MG63 (cell line): Measurements from ENCODE around the gene TNRC6C. TPM values are rescaled to one million over a fixed set of nuclear protein-coding genes. Genes with fewer than 3 reads are reported as not detected.

ENCODE experiments used
- DNase-seq: peaks from one replicate; pipeline ENCODE4 v3.0.0-alpha.2; 2020
- H3K27me3 ChIP-seq: fragments of 250-450 bp; sonication (Bioruptor Pico); 2 replicates; pipeline ENCODE4 v1.5.1; 2020; ENCODE audit warnings: mild to moderate bottlenecking, moderate library complexity
- H3K36me3 ChIP-seq: fragments of 250-450 bp; sonication (Bioruptor Pico); 2 replicates; pipeline ENCODE4 v1.5.1; 2020; ENCODE audit warnings: mild to moderate bottlenecking, moderate library complexity
- H3K4me3 ChIP-seq: fragments of 250-450 bp; sonication (Bioruptor Pico); 2 replicates; pipeline ENCODE4 v1.5.1; 2020; ENCODE audit warnings: mild to moderate bottlenecking, moderate library complexity
- H3K9me3 ChIP-seq: fragments of 250-450 bp; sonication (Bioruptor Pico); 2 replicates; pipeline ENCODE4 v1.5.1; 2020; ENCODE audit warnings: mild to moderate bottlenecking, moderate library complexity
- total RNA-seq: library from RNA; depleted of rRNA; stranded (reverse); fragments of >200 nt; shearing (Covaris generic); gene quantifications from 2 replicates; pipeline ENCODE4 v1.2.3, GENCODE V29; 2014; ENCODE audit warnings: low replicate concordance

TNRC6C gene
- total RNA-seq, 1 experiment from 2014 or later, result 3.2 TPM

DNA sequence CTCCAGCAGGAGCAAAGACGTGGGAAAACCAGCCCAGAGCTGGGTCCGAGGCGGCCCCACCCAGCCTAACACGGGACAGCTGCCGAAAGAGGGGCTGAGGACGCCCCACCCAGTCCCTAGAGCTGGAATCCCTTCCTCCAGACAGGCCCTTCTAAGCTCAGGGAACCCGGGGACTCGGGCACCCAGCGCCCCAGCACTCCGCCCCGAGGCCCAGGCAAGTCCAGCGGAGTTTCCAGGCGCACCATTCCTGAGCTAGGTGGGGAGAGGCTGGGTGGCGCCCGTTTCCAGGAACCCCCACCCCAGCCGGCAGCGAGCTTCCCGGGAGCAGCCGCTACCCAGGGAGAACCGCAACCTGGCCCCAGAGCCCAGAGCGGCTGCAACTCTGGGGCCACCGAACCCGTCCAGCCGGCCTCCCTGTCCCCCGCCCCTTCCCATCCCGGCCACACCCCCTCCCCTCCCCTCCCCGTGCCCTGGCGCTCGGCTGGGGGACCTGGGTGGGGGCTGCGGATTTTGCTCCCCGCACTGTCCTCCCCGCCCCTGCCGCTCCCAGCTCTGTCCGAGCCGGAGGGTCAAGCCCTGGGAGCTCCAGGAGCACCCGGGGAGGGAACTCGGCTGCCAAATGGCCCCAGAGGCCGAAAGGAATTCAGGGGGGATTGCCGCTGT lies 169.5 kb downstream of the TNRC6C start:
- H3K27me3 ChIP-seq, result no peaks in the 10 kb centered on the region
- H3K36me3 ChIP-seq, result no peaks in the 10 kb centered on the region
- DNase-seq, result no peak
- peak overlapping the region; percentile 49 for H3K4me3 ChIP-seq
- no peaks in the 10 kb centered on the region for H3K9me3 ChIP-seq

DNA sequence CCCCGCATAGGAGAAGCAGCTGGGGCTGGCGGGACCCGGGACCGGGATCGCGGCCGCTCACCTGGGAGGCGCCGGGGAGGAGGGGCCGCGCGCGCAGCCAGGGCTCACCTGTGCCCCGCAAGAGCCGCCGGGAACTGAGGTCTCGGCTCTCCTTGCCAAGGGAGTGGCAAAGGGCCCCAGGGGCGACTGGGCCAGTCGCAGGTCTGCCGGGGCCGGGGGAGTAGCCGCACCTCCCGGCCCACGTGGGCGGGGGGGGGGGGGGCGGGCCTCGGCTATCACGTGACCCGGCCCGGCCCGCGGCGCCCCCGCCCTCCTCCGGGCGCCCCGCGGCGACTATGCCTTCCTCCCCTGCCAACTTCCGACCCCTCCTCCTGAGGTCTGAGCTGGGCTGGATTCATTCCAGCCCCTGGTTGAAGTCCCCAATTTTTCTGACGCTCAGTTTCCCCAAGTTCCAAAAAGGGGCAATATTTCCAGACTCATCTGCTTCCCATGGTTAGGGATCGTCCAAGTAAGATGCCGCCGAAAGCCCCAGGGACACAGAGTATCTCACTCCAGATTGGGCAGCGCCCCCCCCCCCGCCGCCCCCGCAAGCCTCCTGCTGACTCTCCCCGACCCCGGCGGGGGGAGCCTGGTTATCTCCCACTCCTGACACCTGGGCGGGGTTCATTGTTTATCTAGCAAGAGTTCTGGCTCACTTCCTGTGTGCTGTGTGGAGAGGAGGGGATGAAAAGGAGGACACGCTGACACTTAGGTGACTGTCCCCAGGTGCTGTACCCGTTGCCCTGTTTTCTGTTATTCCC lies 170.2 kb downstream of the TNRC6C start, which contains the start of gene TMC6:
TSS of gene TMC6 (minus strand) at position 205 of the 800 bp plus-strand sequence. CDS start 1,923 bp downstream, outside the sequence.
- Histone ChIP-seq H3K36me3 (no peaks in the 10 kb centered on the region), H3K9me3 (no peaks in the 10 kb centered on the region), H3K4me3 (peak within 1 kb of the TSS; percentile 49), H3K27me3 (no peaks in the 10 kb centered on the region)
- no peak for DNase-seq

DNA sequence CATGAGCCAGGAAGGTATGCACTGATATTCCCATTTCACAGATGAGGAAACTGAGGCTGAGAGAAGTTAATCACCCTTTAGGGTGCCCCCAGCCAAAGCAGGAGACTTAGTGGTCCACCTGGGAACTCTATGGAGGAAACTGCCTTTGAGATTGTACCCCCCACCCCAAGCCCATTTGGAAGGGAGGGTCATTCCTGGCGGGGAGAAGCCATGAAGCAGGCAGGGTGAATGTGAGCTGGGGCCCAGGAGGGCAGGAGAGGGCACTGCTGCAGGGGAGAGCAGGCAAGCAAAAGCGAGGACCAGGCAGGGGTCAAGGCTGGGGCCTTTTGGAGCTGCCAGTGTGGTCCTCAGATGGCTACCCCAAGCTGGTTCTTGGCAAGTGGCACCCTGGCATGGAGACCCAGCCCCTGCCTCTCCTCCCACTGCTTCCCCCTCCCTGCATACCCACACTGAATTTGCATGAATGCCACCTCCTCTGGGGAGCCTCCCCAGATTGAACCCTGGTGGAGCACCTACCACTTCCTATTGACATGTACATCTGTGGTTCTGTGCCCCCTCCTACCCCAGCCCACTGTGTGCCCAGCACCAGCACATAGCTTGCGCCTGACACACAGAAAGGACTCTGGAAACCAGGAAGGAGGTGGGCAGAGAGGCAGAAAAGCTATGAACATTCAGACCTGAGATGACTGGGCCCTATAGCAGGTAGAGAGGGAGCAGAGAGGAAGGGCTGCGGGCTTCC lies 171.0 kb downstream of the TNRC6C start:
- Histone ChIP-seq H3K9me3 (no peaks in the 10 kb centered on the region), H3K4me3 (no peak overlapping the region), H3K27me3 (no peaks in the 10 kb centered on the region), H3K36me3 (no peaks in the 10 kb centered on the region)
- DNase-seq, result no peak

DNA sequence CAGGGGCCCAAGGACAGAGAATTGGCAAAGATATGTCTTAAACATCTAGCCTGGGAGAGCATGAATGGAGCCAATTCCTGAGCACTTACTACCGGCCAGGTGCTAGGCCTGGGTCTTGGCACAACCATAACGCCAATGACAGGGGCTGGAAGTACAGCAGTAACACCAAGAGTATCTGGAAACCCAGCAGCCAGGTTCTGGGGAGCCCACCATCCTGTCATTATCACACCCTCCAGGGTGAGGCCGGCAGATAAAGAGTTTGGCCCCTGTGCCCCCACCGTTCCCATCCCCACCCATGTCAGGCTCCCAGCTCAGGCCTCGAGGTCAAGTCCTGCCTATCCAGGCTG lies 171.6 kb downstream of the TNRC6C start:
- Histone ChIP-seq H3K9me3 (no peaks in the 10 kb centered on the region), H3K36me3 (no peaks in the 10 kb centered on the region), H3K4me3 (no peak overlapping the region), H3K27me3 (no peaks in the 10 kb centered on the region)
- no peak for DNase-seq

DNA sequence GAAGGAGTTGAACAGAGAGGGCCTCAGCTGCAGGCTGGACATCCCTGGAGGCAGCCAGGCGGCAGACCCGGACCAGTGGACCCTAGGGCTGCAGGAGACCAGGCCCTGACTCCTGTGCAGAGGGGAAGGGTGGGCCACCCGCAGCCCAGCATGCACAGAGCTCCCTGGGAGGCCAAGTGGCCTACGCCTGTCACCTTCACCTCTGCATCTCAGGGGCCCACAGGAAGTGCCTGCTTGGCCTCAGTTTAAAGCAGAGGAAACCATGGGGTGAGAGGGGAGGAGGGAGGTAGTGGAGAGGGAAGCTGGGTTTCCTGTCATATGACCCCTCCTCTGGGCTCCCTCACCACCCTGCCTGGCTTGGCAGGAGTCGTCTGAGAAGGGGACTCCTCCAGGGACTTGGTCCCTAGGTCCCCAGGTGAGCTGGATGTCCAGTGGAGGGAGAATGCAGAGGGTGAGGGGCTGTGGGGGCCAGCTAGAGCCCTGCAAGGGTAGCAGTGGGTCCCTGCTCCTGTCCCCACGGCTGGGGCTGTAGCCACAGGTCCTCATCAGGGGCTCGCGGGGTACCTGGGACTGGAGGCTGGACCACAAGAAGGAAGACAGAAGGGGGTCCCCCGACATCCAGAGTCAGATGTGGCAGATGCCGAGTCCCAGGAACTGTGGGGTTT lies 172.1 kb downstream of the TNRC6C start, which contains the start of gene TMC8:
TSS of gene TMC8 (plus strand) at position 335 of the 665 bp plus-strand sequence. CDS start 818 bp downstream, outside the sequence.
- no peaks in the 10 kb centered on the region for H3K9me3 ChIP-seq
- H3K4me3 ChIP-seq, result no peak within 1 kb of the TSS
- H3K27me3 ChIP-seq, result no peaks in the 10 kb centered on the region
- H3K36me3 ChIP-seq, result no peaks in the 10 kb centered on the region
- no peak for DNase-seq

DNA sequence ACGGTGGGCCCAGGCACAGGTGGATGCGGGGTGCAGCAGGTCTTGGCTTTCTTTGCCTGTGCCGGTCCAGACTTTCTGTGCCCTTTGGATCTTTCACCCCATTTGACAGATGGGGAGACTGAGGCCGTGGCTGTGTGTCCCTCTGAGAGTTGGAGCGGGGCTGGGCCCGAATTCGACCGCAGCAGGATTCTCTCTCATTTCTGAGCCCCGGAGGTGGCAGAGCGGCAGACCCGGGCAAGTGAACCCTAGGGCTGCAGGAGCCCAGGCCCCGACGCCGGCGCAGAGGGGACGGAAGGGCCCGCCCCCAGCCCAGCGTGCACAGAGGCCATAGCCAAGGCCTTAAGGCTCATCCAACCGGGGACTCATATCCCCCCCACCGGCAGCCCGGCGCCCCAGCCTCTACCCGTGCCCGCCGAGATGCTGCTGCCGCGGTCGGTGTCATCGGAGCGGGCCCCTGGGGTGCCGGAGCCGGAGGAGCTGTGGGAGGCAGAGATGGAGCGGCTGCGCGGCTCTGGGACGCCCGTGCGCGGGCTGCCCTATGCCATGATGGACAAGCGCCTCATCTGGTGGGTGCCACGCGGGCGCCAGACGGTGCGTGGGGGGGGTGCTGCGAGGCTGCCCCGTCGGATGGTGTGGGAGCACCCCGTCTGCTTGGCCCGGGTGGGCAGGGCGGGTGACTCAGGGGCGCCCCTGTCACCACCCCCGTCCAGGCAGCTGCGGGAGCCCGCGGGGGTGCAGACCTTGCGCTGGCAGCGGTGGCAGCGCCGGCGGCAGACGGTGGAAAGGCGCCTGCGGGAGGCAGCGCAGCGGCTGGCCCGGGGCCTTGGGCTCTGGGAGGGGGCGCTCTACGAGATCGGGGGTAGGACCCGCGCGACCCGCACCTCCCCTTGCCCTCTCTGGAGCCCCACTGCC lies 172.9 kb downstream of the TNRC6C start:
- no peak for DNase-seq
- no peaks in the 10 kb centered on the region for H3K27me3 ChIP-seq

DNA sequence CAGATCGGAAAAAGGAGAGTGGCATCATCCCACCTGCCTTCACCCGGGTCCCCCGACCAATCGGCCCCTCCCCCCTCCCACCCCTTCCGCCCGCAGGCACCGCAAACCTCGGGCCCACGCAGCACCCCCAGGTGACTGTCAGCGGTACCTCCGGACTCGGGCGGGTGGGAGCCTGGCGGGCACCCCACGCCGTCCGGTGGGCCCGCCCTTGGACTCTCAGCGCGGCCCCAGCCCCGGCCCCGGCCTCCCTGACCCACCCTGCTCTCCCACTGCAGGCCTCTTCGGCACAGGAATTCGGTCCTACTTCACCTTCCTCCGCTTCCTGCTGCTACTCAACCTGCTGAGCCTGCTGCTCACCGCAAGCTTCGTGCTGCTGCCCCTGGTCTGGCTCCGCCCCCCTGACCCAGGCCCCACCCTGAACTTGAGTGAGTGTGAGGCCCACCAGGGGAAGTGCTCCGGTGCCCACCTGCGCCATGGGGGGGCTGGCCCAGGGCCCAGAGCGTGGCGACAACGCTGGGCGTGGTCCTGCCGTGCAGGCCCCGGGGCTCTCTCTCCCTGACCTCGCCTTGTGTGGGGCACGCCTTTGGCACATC lies 173.7 kb downstream of the TNRC6C start:
- no peaks in the 10 kb centered on the region for H3K27me3 ChIP-seq
- DNase-seq, result no peak
- H3K36me3 ChIP-seq, result no peaks in the 10 kb centered on the region
- H3K9me3 ChIP-seq, result no peaks in the 10 kb centered on the region
- H3K4me3 ChIP-seq, result no peak overlapping the region

More for the DNA sequence above, 172.9 kb downstream of the TNRC6C start:
- H3K4me3 ChIP-seq, result no peak overlapping the region
- H3K36me3 ChIP-seq, result no peaks in the 10 kb centered on the region
- H3K9me3 ChIP-seq, result no peaks in the 10 kb centered on the region

DNA sequence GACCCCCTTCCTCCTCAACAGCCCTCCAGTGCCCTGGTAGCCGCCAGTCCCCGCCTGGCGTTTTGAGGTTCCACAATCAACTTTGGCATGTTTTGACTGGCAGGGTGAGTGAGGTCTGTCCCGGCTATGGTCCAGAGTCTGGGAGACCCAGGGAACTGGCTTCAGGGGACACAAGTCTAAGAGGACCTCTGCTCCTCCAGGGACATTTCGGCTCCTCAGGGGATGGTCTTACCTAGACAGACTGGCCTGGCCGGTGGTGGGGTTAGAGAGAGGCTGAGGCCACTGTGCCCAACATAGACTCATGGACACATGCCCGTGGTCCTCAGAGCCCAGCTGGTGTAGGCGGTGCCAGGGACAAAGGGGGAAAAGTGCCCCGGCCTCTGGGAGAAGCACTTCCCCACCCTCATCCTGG lies 174.3 kb downstream of the TNRC6C start:
- Histone ChIP-seq H3K27me3 (no peaks in the 10 kb centered on the region), H3K4me3 (no peak overlapping the region), H3K36me3 (no peaks in the 10 kb centered on the region), H3K9me3 (no peaks in the 10 kb centered on the region)
- DNase-seq, result no peak

DNA sequence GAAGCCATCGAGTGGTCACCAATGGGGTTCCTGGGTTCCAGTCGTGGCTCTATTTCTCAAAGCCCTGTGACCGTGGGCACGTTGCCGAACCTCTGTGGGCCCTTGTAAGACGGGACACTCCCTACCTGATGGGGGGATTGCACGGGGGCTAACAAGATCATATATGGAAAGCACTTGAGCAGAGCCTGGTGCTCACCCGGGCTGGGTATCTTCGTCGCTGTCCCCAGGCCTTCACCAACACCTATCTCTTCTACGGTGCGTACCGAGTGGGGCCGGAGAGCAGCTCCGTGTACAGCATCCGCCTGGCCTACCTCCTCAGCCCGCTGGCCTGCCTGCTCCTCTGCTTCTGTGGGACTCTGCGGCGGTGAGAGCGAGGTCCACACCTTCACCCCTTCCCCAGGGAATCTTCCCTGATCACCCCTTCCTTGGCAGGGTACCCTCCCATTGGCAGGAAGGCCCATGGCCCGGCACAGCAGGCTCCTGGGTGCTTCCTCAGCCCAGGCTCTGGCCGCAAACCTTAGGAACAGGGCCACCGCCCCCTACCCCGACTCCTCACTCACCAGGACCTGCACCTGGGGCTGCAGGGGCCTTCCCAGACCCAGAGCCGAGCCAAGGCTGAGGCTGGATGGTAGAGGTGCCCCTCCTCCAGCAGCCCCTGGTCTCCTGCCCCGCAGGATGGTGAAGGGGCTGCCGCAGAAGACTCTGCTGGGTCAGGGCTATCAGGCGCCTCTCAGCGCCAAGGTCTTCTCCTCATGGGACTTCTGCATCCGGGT lies 174.9 kb downstream of the TNRC6C start:
- Histone ChIP-seq H3K36me3 (no peaks in the 10 kb centered on the region), H3K27me3 (no peaks in the 10 kb centered on the region), H3K4me3 (no peak overlapping the region), H3K9me3 (no peaks in the 10 kb centered on the region)
- no peak for DNase-seq

DNA sequence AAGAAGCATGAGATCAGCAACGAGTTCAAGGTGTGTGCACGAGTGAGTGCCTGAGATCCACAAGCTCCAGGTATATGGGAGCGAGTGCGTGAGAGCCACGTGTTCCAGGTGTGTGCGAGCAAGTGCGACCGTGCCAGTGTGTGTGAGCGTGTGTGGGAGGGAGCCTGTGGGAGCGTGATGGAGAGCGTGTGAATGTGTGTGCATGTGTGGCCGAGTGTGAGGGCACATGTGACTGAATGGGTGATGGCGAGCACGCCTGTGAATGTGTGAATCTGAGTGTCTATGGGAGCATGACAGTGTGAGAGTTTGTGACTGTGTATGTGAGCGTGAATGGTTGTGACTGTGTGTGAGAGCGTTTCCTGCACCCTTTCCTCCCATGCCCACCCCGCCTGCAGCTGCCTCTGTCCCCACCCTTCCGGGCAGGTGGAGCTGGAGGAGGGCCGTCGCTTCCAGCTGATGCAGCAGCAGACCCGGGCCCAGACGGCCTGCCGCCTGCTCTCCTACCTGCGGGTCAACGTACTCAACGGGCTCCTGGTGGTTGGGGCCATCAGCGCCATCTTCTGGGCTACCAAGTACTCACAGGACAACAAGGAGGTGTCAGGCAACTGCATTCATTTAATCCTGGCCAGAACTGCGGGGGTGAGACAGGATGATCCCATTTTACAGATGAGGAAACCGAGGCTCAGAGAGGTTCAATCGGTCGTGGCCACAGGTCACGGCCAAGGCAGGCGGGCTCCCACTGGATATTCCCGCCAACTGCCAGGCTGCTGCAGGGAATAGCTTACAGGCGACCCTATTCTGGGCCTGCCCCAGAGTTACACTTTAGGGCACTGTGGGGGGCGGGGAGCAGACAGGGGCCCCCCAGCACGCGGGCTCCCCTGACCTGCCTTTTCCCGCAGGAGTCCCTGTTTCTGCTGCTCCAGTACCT lies 175.7 kb downstream of the TNRC6C start:
- no peaks in the 10 kb centered on the region for H3K9me3 ChIP-seq
- no peaks in the 10 kb centered on the region for H3K27me3 ChIP-seq
- peak; percentile 31 for DNase-seq
- H3K36me3 ChIP-seq, result no peaks in the 10 kb centered on the region
- H3K4me3 ChIP-seq, result no peak overlapping the region

DNA sequence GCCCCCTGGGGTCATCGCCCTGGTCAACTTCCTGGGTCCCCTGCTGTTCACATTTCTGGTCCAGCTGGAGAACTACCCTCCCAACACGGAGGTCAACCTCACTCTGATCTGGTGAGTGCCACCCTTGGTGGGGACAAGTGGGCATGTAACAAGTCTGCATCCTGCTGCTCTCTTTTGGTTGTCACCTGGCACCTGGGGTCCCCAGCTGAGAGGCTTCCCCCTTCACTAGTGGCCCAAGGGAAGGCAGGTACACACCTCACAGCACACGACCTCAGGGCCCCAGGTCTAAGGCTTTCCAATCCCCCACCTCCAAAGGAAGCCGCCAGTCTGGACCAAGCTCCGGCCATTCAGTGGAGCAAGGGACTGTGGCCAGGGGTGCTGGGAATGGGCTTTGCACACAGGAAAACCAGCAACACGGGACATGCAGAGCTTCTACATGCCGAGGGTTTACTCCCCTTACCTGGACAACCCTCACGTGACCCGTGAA lies 176.4 kb downstream of the TNRC6C start:
- no peak overlapping the region for H3K4me3 ChIP-seq
- H3K27me3 ChIP-seq, result no peaks in the 10 kb centered on the region
- DNase-seq, result no peak

DNA sequence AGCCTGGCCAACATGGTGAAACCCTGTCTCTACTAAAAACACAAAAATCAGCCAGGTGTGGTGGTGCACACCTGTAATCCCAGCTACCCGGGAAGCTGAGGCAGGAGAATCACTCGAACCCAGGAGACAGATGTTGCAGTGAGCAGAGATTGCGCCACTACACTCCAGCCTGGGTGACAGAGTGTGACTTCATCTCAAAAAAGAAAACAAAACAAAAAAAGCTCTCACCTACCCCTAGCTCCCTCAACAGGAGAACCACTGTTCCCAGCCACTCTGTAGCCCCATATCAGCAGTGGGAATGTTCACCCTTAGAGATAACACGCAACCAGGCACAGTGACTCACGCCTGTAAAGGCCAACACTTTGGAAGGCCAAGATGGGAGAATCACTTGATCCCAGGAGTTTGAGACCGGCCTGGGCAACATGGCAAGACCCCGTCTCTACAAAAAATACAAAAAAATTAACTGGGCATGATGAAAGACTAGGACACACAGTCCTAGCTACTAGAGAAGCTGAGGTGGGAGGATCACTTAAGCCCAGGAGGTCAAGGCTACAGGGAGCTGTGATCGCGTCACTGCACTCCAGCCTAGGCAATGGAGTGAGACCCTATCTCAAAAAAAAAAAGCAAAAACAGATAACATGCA lies 177.5 kb downstream of the TNRC6C start:
- DNase-seq, result no peak
- no peaks in the 10 kb centered on the region for H3K36me3 ChIP-seq
- H3K27me3 ChIP-seq, result no peaks in the 10 kb centered on the region
- no peaks in the 10 kb centered on the region for H3K9me3 ChIP-seq
- no peak overlapping the region for H3K4me3 ChIP-seq

More for the DNA sequence above, 176.4 kb downstream of the TNRC6C start:
- no peaks in the 10 kb centered on the region for H3K36me3 ChIP-seq
- no peaks in the 10 kb centered on the region for H3K9me3 ChIP-seq

DNA sequence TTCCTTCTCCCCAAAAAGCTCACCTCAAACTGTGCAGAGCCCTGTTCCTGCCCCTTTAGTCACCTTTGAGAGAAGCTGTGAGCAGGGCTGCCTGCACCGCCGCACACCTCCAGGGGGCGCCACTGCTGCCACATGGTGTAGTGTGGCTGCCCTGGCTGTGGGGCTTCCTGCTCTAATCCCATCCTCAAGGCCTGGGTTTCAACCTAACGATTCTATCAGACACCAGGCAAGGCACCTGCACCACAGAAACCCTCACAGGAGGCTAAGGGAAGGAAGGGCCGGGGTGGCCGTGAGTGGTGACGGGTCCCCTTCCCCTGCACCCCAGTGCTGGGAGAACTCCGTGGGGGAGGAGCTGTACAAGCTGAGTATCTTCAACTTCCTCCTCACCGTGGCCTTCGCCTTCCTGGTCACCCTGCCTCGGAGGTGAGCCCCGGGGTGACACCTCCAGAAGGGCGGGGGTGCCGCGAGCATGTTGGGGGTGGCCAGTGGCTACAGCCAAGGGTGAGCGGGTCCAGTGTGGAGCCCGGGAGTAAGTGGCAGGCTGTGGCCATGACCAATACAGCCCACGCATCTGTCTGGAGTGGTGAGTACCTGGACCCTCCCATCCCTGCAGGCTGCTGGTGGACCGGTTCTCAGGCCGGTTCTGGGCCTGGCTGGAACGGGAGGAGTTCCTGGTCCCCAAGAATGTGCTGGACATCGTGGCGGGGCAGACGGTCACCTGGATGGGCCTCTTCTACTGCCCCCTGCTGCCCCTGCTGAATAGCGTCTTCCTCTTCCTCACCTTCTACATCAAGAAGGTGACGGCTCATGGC lies 179.1 kb downstream of the TNRC6C start:
- Histone ChIP-seq H3K27me3 (no peaks in the 10 kb centered on the region), H3K9me3 (no peaks in the 10 kb centered on the region), H3K4me3 (no peak overlapping the region), H3K36me3 (no peaks in the 10 kb centered on the region)
- no peak for DNase-seq
